ENCODE data around the gene POLR3A. TPM values are rescaled to one million over a fixed set of nuclear protein-coding genes. Genes with fewer than 3 reads are reported as not detected.
"Not testable (repeated sequence)": the region's sequence is repeated elsewhere in the genome, so short reads cannot be mapped to it uniquely, and the experiment has no call there.

Gene POLR3A
- total RNA-seq, 1 experiment from 2014 or later, result 25.5 TPM

DNA sequence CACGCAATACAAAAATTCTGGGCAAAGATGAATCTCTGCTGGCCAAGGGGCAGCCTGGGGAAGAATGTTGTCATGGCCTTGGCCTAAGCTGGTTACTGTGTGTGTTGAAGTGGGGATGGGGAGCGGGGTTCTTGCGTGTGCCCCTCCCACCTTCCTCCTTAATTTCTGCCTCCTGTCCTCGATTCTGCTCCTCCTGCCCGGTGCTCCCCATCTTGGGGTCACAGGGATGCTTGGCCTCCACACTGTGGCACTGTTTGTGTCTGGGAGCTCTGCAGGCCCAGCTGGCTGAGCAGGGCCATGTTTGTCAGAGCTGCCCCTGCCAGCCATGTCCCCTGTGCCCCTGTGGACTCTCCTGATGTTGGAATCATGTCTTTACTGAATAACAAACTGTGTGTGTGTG is 41.4 kb upstream of the POLR3A start:
- CTCF ChIA-PET, result no interaction called here
- H3K27ac Mint-ChIP-seq (ENCODE audit: unreplicated experiment), result no peak overlapping the region
- no peak overlapping the region for H3K4me3 Mint-ChIP-seq (ENCODE audit: unreplicated experiment)
- Histone ChIP-seq H3K36me3 (ENCODE audit: control insufficient read depth, insufficient read depth, low read length) (no peaks in the 10 kb centered on the region), H3K4me3 (ENCODE audit: low read depth, low read length) (no peak overlapping the region), H3K27me3 (replicated peaks; ENCODE audit: control insufficient read depth, insufficient read depth, low read length) (no peaks in the 10 kb centered on the region), H3K4me1 (no peaks in the 10 kb centered on the region), H3K9me3 (no peaks in the 10 kb centered on the region)
- no peaks in the 10 kb centered on the region for H3K4me1 Mint-ChIP-seq (ENCODE audit: low read depth, unreplicated experiment)
- POLR2A ChIA-PET, result no interaction called here
- intact Hi-C loops (cut with micrococcal nuclease; ENCODE audit: unreplicated experiment), result no loop called here
- no TSS peak for BruUV-seq (replicated peaks)
- no peak for DNase-seq
- TF ChIP-seq CTCF (IDR thresholded peaks at IDR 0.05; ENCODE audit: insufficient read depth in 1 of 2, low read depth in 1 of 2, low read length in 1 of 2, severe bottlenecking in 1 of 2, unreplicated experiment in 1 of 2), result no peak
- H3K36me3 Mint-ChIP-seq (ENCODE audit: insufficient read depth, unreplicated experiment), result no peaks in the 10 kb centered on the region
- peaks cover 3% of the 10 kb centered on the region for H3K27me3 Mint-ChIP-seq (ENCODE audit: insufficient read depth, unreplicated experiment)
- H3K9me3 Mint-ChIP-seq (ENCODE audit: unreplicated experiment), result peaks cover 9% of the 10 kb centered on the region

DNA sequence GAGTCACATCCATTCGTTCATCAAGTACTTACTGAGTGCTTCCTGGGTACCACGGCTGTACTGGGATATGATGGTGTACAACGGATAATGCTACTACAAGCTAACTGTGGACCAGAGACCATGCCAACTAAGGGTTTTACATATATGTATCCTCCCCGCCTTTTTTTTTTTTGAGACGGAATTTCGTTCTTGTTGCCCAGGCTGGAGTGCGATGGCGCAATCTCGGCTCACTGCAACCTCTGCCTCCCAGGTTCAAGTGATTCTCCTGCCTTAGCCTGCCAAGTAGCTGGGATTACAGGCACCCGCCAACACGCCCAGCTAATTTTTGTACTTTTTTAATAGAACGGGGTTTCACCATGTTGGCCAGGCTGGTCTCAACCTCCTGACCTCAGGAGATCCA is 40.7 kb upstream of the POLR3A start:
- H3K4me3 ChIP-seq (ENCODE audit: low read depth, low read length); CTCF ChIA-PET; H3K36me3 Mint-ChIP-seq (ENCODE audit: insufficient read depth, unreplicated experiment); H3K27me3 ChIP-seq (replicated peaks; ENCODE audit: control insufficient read depth, insufficient read depth, low read length); H3K9me3 Mint-ChIP-seq (ENCODE audit: unreplicated experiment); POLR2A ChIA-PET; H3K36me3 ChIP-seq (ENCODE audit: control insufficient read depth, insufficient read depth, low read length); H3K9me3 ChIP-seq; H3K4me1 Mint-ChIP-seq (ENCODE audit: low read depth, unreplicated experiment); intact Hi-C loops (cut with micrococcal nuclease; ENCODE audit: unreplicated experiment); H3K4me3 Mint-ChIP-seq (ENCODE audit: unreplicated experiment); H3K4me1 ChIP-seq; H3K27me3 Mint-ChIP-seq (ENCODE audit: insufficient read depth, unreplicated experiment); H3K27ac Mint-ChIP-seq (ENCODE audit: unreplicated experiment); BruUV-seq (replicated peaks); DNase-seq: not testable (repeated sequence)

GRCh38 chr10:78069151-78069550 is 39.8 kb upstream of the POLR3A start:
- ChIA-PET CTCF (no interaction called here), POLR2A (no interaction called here)
- Histone ChIP-seq H3K36me3 (ENCODE audit: control insufficient read depth, insufficient read depth, low read length) (no peaks in the 10 kb centered on the region), H3K27me3 (replicated peaks; ENCODE audit: control insufficient read depth, insufficient read depth, low read length) (no peaks in the 10 kb centered on the region), H3K9me3 (no peaks in the 10 kb centered on the region), H3K4me3 (ENCODE audit: low read depth, low read length) (no peak overlapping the region), H3K4me1 (no peaks in the 10 kb centered on the region)
- no peak for TF ChIP-seq CTCF (IDR thresholded peaks at IDR 0.05; ENCODE audit: insufficient read depth in 1 of 2, low read depth in 1 of 2, low read length in 1 of 2, severe bottlenecking in 1 of 2, unreplicated experiment in 1 of 2)
- intact Hi-C loops (cut with micrococcal nuclease; ENCODE audit: unreplicated experiment), result no loop called here
- Mint-ChIP-seq H3K36me3 (ENCODE audit: insufficient read depth, unreplicated experiment) (no peaks in the 10 kb centered on the region), H3K27me3 (ENCODE audit: insufficient read depth, unreplicated experiment) (peaks cover 3% of the 10 kb centered on the region), H3K27ac (ENCODE audit: unreplicated experiment) (no peak overlapping the region), H3K4me3 (ENCODE audit: unreplicated experiment) (no peak overlapping the region), H3K4me1 (ENCODE audit: low read depth, unreplicated experiment) (no peaks in the 10 kb centered on the region), H3K9me3 (ENCODE audit: unreplicated experiment) (peaks cover 4% of the 10 kb centered on the region)
- no peak for DNase-seq
- no TSS peak for BruUV-seq (replicated peaks)

- H3K27ac Mint-ChIP-seq (ENCODE audit: unreplicated experiment), result no peak overlapping the region
Measured at GRCh38 chr10:78066728-78067430, 37.6 kb upstream of the POLR3A start.

More at GRCh38 chr10:78066728-78067430, 37.6 kb upstream of the POLR3A start:
- H3K36me3 ChIP-seq (ENCODE audit: control insufficient read depth, insufficient read depth, low read length), result no peaks in the 10 kb centered on the region
- DNase-seq, result no peak
- no peak for TF ChIP-seq CTCF (IDR thresholded peaks at IDR 0.05; ENCODE audit: insufficient read depth in 1 of 2, low read depth in 1 of 2, low read length in 1 of 2, severe bottlenecking in 1 of 2, unreplicated experiment in 1 of 2)
- H3K9me3 ChIP-seq, result no peaks in the 10 kb centered on the region
- no TSS peak for BruUV-seq (replicated peaks)
- Mint-ChIP-seq H3K4me1 (ENCODE audit: low read depth, unreplicated experiment) (no peaks in the 10 kb centered on the region), H3K4me3 (ENCODE audit: unreplicated experiment) (no peak overlapping the region), H3K27me3 (ENCODE audit: insufficient read depth, unreplicated experiment) (peaks cover 3% of the 10 kb centered on the region), H3K36me3 (ENCODE audit: insufficient read depth, unreplicated experiment) (no peaks in the 10 kb centered on the region), H3K9me3 (ENCODE audit: unreplicated experiment) (no peaks in the 10 kb centered on the region)
- H3K4me3 ChIP-seq (ENCODE audit: low read depth, low read length), result no peak overlapping the region
- ChIA-PET POLR2A (no interaction called here), CTCF (no interaction called here)
- no peaks in the 10 kb centered on the region for H3K4me1 ChIP-seq
- intact Hi-C loops (cut with micrococcal nuclease; ENCODE audit: unreplicated experiment), result no loop called here
- no peaks in the 10 kb centered on the region for H3K27me3 ChIP-seq (replicated peaks; ENCODE audit: control insufficient read depth, insufficient read depth, low read length)

Measured in Caco-2 (cell line).